ENCODE data around the gene DOCK9.

GRCh38 chr13:98846986-98847385, 130.9 kb downstream of the DOCK9 start:
- TF ChIP-seq, protein P1, sequence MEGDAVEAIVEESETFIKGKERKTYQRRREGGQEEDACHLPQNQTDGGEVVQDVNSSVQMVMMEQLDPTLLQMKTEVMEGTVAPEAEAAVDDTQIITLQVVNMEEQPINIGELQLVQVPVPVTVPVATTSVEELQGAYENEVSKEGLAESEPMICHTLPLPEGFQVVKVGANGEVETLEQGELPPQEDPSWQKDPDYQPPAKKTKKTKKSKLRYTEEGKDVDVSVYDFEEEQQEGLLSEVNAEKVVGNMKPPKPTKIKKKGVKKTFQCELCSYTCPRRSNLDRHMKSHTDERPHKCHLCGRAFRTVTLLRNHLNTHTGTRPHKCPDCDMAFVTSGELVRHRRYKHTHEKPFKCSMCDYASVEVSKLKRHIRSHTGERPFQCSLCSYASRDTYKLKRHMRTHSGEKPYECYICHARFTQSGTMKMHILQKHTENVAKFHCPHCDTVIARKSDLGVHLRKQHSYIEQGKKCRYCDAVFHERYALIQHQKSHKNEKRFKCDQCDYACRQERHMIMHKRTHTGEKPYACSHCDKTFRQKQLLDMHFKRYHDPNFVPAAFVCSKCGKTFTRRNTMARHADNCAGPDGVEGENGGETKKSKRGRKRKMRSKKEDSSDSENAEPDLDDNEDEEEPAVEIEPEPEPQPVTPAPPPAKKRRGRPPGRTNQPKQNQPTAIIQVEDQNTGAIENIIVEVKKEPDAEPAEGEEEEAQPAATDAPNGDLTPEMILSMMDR (IDR thresholded peaks at IDR 0.05), result no peak
- no peak for TF ChIP-seq POLR2A (IDR thresholded peaks at IDR 0.05)

All from right lobe of liver (tissue), 4 donors.